Naive B cell (primary cell): ENCODE measurements around the gene STX8. TPM values are rescaled to one million over a fixed set of nuclear protein-coding genes. Genes with fewer than 3 reads are reported as not detected.
"Not testable (repeated sequence)": the region's sequence is repeated elsewhere in the genome, so short reads cannot be mapped to it uniquely, and the experiment has no call there.

Experiments used
- ATAC-seq, 2 donors: fragments of 150-1000 bp; cut with Tn5 transposase; 2 replicates each; pipeline ENCODE4 v1.10.0; 2021; ENCODE audit warnings: low read depth in 2 of 2, mild to moderate bottlenecking in 2 of 2, moderate library complexity in 2 of 2
- DNase-seq: peaks from one replicate; pipeline ENCODE4 v3.0.0; 2022
- H3K27ac Mint-ChIP-seq, 6 donors: one replicate each; pipeline ENCODE4 v1.8.0; 2020 to 2022; ENCODE audit warnings: mild to moderate bottlenecking in 6 of 6, mixed read lengths in 6 of 6, moderate library complexity in 5 of 6, inconsistent platforms in 2 of 6
- H3K27me3 Mint-ChIP-seq, 3 donors: one replicate each; pipeline ENCODE4 v1.8.0; 2021 to 2022; ENCODE audit warnings: mixed read lengths in 3 of 3, mild to moderate bottlenecking in 1 of 3
- H3K36me3 Mint-ChIP-seq, 2 donors: one replicate each; pipeline ENCODE4 v1.8.0; 2020 to 2022; ENCODE audit warnings: mixed read lengths in 2 of 2, inconsistent platforms in 1 of 2, mild to moderate bottlenecking in 1 of 2
- H3K4me1 Mint-ChIP-seq, 3 donors: one replicate each; pipeline ENCODE4 v1.8.0; 2020 to 2022; ENCODE audit warnings: mixed read lengths in 3 of 3, inconsistent platforms in 1 of 3, mild to moderate bottlenecking in 1 of 3, moderate library complexity in 1 of 3
- H3K4me3 Mint-ChIP-seq, 8 donors: one replicate each; pipeline ENCODE4 v1.8.0; 2020 to 2022; ENCODE audit warnings: mild to moderate bottlenecking in 8 of 8, mixed read lengths in 8 of 8, moderate library complexity in 8 of 8, inconsistent platforms in 2 of 8
- H3K9me3 Mint-ChIP-seq, 7 donors: one replicate each; pipeline ENCODE4 v1.8.0; 2020 to 2022; ENCODE audit warnings: mixed read lengths in 7 of 7, mild to moderate bottlenecking in 5 of 7, inconsistent platforms in 2 of 7, moderate library complexity in 1 of 7
- polyA plus RNA-seq, 6 donors: library from polyadenylated mRNA; unstranded; fragments of 300-500 nt; fragmentation: Illumina TruSeq; gene quantifications; one replicate each; pipeline ENCODE4 v1.2.3, GENCODE V29; 2021; ENCODE audit warnings: low read depth in 6 of 6

The STX8 gene
- polyA plus RNA-seq, 6 donors from 2014 or later, result 90.4 to 141 (median 107) TPM

DNA sequence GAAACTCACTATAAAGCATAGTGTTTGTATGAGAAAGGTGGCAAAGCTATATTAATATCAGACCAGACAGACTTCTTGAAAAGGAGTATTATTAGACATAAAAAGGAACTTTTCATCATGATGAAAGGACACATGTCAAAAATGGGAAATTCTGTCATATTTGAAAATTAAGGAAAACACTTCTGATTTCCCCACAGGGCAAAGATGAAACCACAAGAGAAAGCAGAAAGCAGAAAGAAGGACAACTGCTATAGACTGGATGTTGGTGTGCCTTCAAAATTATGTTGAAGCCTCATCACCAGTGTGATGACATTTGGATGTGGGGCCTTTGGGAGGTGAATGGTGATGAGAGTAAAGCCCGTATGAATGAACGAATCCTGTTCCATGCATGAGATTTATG, 193.0 kb downstream of the STX8 start:
- H3K36me3 Mint-ChIP-seq, result peaks cover 8 to 19% of the 10 kb centered on the region in 2 donors
- no peak for DNase-seq

DNA sequence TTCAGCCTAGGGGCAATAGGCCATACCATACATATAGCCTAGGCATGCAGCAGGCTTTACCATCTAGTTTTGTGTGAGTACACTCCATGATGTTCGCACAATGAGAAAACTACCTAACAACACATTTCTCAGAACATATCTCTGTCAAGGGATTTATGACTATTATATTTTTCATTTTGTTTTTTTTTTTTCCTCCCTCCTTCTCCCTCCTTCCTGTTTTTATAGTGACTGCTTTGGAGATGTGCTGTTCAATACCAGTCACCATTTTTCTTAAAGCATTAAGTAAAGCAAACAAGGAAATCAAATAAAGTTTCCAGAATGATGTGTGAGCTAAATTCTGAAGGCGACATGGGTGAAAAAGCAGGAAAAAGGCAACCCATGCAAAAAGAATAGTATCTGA, 194.6 kb downstream of the STX8 start:
- H3K27ac Mint-ChIP-seq, result peak overlapping the region in 1 of 6 donors; percentile 11
- H3K4me1 Mint-ChIP-seq, result peaks cover 0 to 7% (median 0%) of the 10 kb centered on the region in 3 donors
- no peaks in the 10 kb centered on the region for H3K27me3 Mint-ChIP-seq

More for the DNA sequence above, 193.0 kb downstream of the STX8 start:
- no peaks in the 10 kb centered on the region for H3K9me3 Mint-ChIP-seq
- no peak overlapping the region for H3K4me3 Mint-ChIP-seq
- H3K4me1 Mint-ChIP-seq, result peaks cover 0 to 7% (median 3%) of the 10 kb centered on the region in 3 donors
- H3K27me3 Mint-ChIP-seq, result no peaks in the 10 kb centered on the region
- peak overlapping the region in 1 of 6 donors; percentile 16 for H3K27ac Mint-ChIP-seq
- no peak for ATAC-seq

DNA sequence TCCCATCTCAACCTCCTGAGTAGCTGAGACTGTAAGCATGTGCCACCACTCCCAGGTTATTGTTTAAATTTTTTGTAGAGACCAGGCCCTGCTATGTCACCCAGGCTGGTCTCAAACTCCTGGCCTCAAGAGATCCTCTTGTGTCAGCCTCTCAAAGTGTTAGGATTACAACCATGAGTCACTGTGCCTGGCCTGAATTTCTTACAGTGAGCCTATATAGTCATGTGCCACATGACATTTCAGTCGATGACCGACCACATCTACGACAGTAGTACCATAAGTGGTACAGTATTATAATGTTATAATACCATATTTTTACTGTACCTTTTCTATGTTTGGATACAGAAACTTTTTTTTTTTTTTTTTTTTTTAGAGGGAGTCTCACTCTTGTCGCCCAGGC, 195.3 kb downstream of the STX8 start:
- peaks cover 17 to 39% of the 10 kb centered on the region in 2 donors for H3K36me3 Mint-ChIP-seq

More for the DNA sequence above, 194.6 kb downstream of the STX8 start:
- no peak overlapping the region for H3K4me3 Mint-ChIP-seq
- H3K9me3 Mint-ChIP-seq, result peaks cover 0 to 3% (median 0%) of the 10 kb centered on the region in 7 donors
- DNase-seq, result no peak
- ATAC-seq, result no peak
- H3K36me3 Mint-ChIP-seq, result peaks cover 17 to 32% of the 10 kb centered on the region in 2 donors

DNA sequence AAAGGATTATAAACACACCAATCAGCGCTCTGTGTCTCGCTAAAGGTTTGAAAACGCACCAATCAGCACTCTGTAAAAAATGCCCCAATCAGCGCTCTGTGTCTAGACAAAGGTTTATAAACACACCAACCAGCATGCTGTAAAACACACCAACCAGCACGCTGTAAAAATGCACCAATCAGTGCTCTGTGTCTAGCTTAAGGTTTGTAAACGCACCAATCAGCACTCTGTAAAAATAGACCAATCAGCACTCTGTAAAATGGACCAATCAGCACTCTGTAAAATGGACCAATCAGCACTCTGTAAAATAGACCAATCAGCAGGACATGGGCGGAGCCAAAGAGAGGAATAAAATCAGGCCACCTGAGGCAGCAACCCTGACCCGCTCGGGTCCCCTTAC, 199.4 kb downstream of the STX8 start:
- not testable (repeated sequence) for DNase-seq

More for the DNA sequence above, 195.3 kb downstream of the STX8 start:
- H3K4me3 Mint-ChIP-seq, result no peak overlapping the region
- DNase-seq (no peak), ATAC-seq (no peak)
- no peaks in the 10 kb centered on the region for H3K27me3 Mint-ChIP-seq
- H3K4me1 Mint-ChIP-seq, result peaks cover 0 to 7% (median 0%) of the 10 kb centered on the region in 3 donors
- H3K9me3 Mint-ChIP-seq, result peaks cover 0 to 4% (median 0%) of the 10 kb centered on the region in 7 donors
- peak overlapping the region in 1 of 6 donors; percentile 33 for H3K27ac Mint-ChIP-seq

DNA sequence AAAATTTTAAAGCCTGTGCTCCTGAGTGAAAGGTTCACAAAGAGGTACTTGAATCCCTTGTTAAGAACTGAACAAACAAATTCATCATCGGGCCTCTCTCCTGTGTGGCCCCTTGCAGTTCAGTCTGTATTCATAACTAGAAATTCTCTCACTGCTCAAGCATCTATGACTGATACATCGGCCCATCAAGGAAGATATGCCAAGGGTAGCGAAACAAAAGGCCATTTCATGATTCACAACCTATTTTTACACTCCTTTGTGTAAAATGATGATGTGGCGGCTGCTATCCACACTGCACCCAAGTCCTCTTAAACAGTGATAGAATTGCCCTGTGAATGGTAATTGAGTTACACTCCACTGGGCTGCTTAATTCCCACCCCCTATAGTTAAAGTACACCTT, 204.6 kb downstream of the STX8 start:
- Mint-ChIP-seq H3K36me3 (peaks cover 0 to 13% of the 10 kb centered on the region in 2 donors), H3K27ac (peak overlapping the region in 2 of 6 donors; percentile 4 to 37), H3K4me3 (no peak overlapping the region), H3K4me1 (peaks cover 0 to 14% (median 12%) of the 10 kb centered on the region in 3 donors), H3K9me3 (peaks cover 0 to 1% (median 0%) of the 10 kb centered on the region in 7 donors), H3K27me3 (no peaks in the 10 kb centered on the region)
- no peak for DNase-seq
- no peak for ATAC-seq

More for the DNA sequence above, 199.4 kb downstream of the STX8 start:
- peaks cover 17 to 31% of the 10 kb centered on the region in 2 donors for H3K36me3 Mint-ChIP-seq
- H3K27me3 Mint-ChIP-seq, H3K9me3 Mint-ChIP-seq, ATAC-seq: not testable (repeated sequence)
- peaks cover 0 to 13% (median 3%) of the 10 kb centered on the region in 3 donors for H3K4me1 Mint-ChIP-seq
- peak overlapping the region in 1 of 8 donors; percentile 35 for H3K4me3 Mint-ChIP-seq
- H3K27ac Mint-ChIP-seq, result peak overlapping the region in 1 of 6 donors; percentile 21

DNA sequence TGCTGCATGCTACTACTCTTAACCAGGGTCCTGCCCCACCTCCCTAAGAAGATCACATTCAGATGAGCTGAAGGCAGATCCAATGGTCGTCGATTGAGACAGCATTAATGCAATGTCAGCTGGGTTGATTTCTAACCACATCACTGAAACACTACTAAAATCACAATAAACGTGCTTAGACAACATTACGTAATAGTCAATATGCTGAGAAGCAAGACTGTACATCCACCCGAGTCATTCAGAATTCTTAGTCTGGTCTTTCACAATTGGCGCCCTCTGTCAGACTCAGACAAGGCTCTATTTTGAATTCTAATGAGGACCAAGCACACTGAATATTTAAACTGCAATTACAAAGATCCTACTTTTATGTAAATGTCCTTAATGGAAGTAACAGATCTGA, 205.2 kb downstream of the STX8 start:
- Mint-ChIP-seq H3K27me3 (no peaks in the 10 kb centered on the region), H3K36me3 (peaks cover 0 to 7% of the 10 kb centered on the region in 2 donors), H3K27ac (no peak overlapping the region), H3K4me3 (no peak overlapping the region), H3K9me3 (no peaks in the 10 kb centered on the region), H3K4me1 (peaks cover 0 to 14% (median 13%) of the 10 kb centered on the region in 3 donors)
- DNase-seq, result no peak
- ATAC-seq, result no peak

DNA sequence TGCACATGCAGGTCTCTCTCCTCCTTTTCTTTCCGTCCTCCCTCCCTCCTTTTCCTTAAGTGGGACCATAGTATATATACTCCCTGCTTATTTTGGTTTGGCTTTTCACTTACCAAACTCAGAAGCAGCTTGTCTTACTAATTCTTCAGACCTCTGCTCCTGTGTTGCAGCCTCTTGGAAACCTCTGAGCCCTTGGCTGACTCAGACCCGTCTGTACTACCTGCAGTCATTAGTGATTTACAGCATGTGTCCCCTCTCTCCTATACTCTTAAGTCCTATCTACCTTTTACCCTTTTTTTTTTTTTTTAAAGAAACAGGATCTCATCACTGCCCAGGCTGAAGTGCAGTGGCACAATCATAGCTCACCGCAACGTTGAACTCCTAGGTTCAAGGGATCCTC, 207.0 kb downstream of the STX8 start:
- Mint-ChIP-seq H3K36me3 (peaks cover 0 to 5% of the 10 kb centered on the region in 2 donors), H3K4me1 (peaks cover 0 to 19% (median 14%) of the 10 kb centered on the region in 3 donors), H3K4me3 (no peak overlapping the region), H3K27me3 (no peaks in the 10 kb centered on the region), H3K27ac (peak overlapping the region in 1 of 6 donors; percentile 57), H3K9me3 (no peaks in the 10 kb centered on the region)
- no peak for ATAC-seq
- DNase-seq, result no peak

DNA sequence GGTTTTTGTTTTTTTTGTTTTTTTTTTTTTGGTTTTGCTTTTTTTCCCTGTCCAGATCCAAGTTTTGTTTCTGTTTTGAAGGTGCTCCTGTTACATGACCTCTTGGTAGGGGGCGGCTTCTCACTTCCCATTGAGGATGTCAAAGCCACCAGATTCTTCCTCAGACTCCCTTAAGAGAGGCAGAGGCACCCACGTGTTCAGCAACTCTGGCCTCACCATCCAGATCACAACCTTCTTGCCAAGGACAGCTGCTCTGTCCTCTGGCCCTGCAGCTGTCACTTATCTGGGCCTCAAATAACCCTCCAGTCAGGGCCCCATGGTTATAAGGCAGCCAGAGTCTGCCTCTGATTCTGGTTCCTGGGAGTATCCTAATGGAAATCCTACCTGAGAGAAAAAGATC, 208.5 kb downstream of the STX8 start:
- H3K27ac Mint-ChIP-seq, result no peak overlapping the region
- peaks cover 0 to 5% of the 10 kb centered on the region in 2 donors for H3K36me3 Mint-ChIP-seq
- H3K9me3 Mint-ChIP-seq, result no peaks in the 10 kb centered on the region
- DNase-seq, result no peak
- no peak for ATAC-seq
- no peak overlapping the region for H3K4me3 Mint-ChIP-seq
- H3K27me3 Mint-ChIP-seq, result no peaks in the 10 kb centered on the region
- peaks cover 0 to 19% (median 11%) of the 10 kb centered on the region in 3 donors for H3K4me1 Mint-ChIP-seq

DNA sequence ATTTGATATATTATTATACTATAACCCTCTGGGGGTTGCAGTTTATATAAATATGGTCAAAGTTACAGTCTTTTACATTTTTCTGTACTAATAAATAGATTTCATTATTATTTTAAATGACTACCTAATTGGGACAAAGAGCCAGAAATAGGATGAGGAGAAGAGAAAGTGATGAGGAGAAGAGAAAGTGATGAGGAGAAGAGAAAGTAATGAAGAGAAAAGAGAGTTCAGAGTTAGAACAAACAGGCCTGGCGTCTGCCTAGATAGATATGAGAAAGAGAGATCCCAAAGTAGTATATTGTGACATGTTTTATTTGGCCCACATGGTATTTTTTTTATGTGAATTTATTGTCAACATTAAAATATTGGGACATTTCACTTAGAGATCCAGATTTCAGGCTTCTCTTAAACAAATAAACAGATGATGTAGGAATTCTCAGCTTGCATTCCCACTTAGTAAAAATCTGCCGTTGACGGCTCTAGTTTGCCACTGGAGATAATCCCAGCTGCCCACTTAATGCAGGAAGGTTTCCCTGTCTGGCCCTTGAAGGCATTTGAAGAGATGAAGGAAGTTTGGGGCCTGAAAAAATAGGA, 210.7 kb downstream of the STX8 start:
- H3K27me3 Mint-ChIP-seq, result no peaks in the 10 kb centered on the region

DNA sequence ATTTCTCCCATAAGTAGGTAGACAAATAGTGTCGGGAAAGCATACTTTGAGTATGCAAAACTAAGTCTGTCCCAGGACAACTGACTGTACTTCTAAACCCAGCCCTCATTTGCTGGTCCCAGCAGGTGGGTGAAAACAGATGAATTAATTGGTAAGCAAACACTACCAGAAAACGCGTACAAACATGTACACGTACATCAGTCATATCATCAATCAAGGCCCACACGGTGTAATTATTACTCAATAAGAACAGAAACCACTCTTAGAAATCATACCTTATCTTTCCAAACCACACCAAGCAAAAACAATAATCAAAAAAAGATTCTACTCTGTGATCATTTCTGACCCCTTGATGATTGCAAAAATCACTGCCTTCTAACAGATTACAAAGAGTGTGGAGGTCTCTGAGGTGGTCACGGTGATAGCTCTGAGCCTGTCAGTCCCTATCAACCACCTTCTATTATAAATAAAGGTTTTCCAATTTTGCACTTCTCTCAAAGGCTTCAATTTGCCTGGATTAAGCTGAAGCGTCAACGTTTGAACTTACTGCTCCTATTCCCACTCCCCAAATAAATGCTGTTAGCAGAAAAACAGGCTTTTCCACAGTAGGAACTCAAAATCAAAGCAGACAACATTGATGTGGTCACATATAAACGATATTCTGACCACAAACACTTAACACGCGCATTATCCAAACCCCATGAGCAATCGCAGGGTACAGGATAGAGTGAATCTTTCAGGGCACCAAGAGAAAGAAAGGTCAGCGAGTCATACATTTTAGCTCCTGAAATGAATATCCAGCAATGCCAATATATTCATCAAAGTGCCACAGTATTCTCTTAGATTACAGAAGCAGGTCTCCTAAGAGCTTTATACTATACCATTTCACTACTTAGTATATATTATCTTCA, 211.9 kb downstream of the STX8 start:
- Mint-ChIP-seq H3K27me3 (no peaks in the 10 kb centered on the region), H3K27ac (peak overlapping the region in 1 of 6 donors; percentile 1), H3K36me3 (no peaks in the 10 kb centered on the region)

More for the DNA sequence above, 210.7 kb downstream of the STX8 start:
- Mint-ChIP-seq H3K36me3 (no peaks in the 10 kb centered on the region), H3K27ac (no peak overlapping the region), H3K4me3 (no peak overlapping the region), H3K4me1 (peaks cover 0 to 13% (median 10%) of the 10 kb centered on the region in 3 donors), H3K9me3 (no peaks in the 10 kb centered on the region)
- ATAC-seq (no peak), DNase-seq (no peak)

DNA sequence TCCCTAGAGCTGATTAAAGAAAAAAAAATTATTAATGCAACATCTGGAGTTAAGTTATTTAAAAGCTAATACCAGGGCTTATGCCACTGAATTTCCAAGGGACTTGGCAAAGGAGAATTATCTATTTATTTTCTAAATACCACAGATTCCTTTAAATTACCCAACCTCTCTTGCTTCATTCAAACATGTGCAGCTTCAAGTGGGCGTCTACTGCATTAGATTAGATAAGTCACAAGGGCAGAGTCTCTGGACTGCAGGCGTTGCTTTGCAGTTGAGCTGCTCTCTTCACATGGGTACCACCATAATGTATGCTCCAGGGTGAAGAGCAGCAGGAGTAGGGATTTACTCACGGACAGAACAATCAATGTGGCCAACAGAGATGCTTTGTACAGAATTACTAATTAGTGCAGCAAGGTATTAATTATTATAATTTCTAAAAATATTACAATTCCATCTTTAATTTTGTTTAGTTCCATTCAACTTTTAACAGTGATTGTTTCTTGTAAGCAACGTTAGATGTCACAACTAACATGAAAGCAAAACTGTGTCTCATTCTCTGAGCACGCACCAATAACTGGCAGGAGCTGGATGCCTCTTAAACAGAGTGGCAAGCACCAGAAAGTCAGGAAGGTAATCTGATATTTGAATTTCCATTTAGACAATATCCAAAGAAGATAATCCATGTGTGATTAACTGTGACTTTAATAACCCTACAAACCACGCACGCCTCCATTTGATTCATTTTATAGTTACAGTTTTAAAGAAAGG, 214.2 kb downstream of the STX8 start:
- ATAC-seq, result no peak
- H3K4me3 Mint-ChIP-seq, result no peak overlapping the region
- H3K4me1 Mint-ChIP-seq, result peaks cover 6 to 23% (median 19%) of the 10 kb centered on the region in 3 donors
- no peaks in the 10 kb centered on the region for H3K36me3 Mint-ChIP-seq
- no peaks in the 10 kb centered on the region for H3K9me3 Mint-ChIP-seq
- DNase-seq, result no peak
- H3K27ac Mint-ChIP-seq, result no peak overlapping the region
- H3K27me3 Mint-ChIP-seq, result no peaks in the 10 kb centered on the region

More for the DNA sequence above, 211.9 kb downstream of the STX8 start:
- Mint-ChIP-seq H3K4me3 (no peak overlapping the region), H3K4me1 (peaks cover 0 to 13% (median 9%) of the 10 kb centered on the region in 3 donors), H3K9me3 (no peaks in the 10 kb centered on the region)
- ATAC-seq (no peak), DNase-seq (no peak)

DNA sequence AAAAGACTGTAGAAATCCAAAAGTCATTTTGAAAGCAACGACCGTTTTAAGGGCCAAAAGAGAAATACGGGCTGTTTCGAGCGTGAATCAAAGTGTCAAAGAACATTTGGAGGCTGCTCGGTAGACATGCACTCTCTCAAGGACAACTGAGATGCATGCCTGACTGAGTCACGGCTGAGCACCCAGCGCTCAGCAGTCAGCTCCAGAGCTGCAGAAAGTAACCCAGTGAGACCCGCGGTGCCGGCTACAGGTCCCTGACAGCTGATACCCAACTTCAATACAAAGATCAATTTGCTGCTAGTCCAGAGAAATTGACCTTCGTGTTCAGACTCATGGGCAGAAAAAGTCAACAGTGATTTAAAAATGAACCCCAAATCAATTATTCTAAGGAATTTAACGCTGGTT, 214.9 kb downstream of the STX8 start:
- no peaks in the 10 kb centered on the region for H3K36me3 Mint-ChIP-seq
- DNase-seq (no peak), ATAC-seq (no peak)
- no peak overlapping the region for H3K4me3 Mint-ChIP-seq
- H3K4me1 Mint-ChIP-seq, result peaks cover 13 to 30% (median 25%) of the 10 kb centered on the region in 3 donors
- H3K27ac Mint-ChIP-seq, result no peak overlapping the region
- no peaks in the 10 kb centered on the region for H3K27me3 Mint-ChIP-seq
- no peaks in the 10 kb centered on the region for H3K9me3 Mint-ChIP-seq

DNA sequence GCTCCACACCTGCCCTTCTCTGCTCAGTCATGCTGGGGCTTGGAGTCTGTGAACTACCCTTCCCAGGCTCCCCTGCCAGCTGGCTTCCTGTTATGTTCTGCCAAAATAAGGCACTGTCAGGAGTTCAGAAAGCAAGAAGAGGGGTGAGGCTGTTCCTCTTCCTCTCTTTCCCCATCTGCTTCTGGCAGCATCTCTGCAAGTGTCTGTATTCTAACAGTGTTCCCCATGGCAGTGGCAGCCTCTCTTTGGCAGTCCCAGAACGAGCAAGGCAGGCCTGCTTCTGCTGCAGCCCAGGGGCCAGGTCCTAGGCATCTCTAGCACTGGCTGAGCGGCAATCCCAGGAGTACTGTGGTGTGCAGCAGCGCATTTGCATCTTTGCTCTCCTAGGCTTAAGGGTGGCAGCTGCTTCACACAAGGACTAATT, 219.1 kb downstream of the STX8 start:
- Mint-ChIP-seq H3K27ac (peak overlapping the region in 2 of 6 donors; percentile 44 to 67), H3K4me3 (peak overlapping the region in 3 of 8 donors; percentile 32 to 66 (median 53)), H3K9me3 (peaks cover 0 to 1% (median 0%) of the 10 kb centered on the region in 7 donors), H3K4me1 (peaks cover 13 to 25% (median 23%) of the 10 kb centered on the region in 3 donors), H3K36me3 (peaks cover 0 to 2% of the 10 kb centered on the region in 2 donors), H3K27me3 (no peaks in the 10 kb centered on the region)
- no peak for DNase-seq
- peak in 1 of 2 donors; percentile 18 for ATAC-seq
